ENCODE results near the gene MOB3A.

Gene MOB3A

GRCh38 chr19:2055931-2056836 lies 39.9 kb downstream of the MOB3A start:
- no peak for DNase-seq

GRCh38 chr19:2054763-2055162 lies 41.4 kb downstream of the MOB3A start:
- no peak for DNase-seq

- no peak for DNase-seq
These were observed 42.3 kb downstream of the MOB3A start for GRCh38 chr19:2053601-2054389.

DNA sequence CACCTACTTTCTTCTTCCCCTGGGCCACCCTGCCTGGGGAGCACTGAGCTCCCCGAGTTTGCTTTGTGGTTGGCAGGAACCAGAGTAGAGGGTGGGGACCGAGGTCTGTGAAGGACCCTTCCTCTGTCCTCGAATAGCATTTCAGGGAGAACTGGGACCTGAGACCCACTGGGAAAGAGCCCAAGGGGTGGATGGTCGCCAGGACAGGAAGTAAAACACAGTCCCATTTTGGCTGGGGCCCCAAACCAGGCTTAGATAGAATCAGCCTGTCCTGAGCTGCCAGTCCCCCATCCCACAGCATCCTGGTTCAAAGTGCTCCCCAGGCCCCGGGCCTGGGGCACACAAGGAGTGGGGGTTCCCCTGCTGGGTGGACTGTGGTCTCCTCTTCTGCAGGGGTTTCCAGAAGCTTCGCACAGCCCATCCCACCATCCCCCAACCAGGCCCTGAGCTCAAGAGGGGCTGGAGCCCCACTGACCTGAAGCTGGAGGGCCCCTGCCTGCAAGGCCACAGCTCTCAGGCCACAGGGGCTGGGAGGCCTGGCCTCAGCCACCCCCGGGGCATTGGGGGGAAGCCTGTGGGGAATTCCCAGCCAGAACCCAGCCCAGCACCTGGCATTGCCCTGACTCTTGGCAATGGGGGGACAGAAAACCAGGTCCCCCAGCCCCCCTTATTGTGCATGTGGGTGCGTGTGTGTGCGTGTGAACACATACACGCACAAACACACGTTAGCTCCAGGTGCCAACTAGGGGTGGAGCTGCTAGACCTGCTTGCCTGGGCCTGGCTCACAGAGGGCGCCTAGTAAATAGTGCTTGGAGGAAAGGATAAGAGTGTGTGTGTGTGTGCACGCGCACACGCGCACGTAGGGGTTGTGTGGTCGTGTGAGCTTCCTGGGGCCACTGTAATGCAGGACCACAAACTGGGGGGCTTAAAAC lies 44.1 kb downstream of the MOB3A start:
- DNase-seq: peak; percentile 58

- DNase-seq: peak; percentile 98
These were observed 44.9 kb downstream of the MOB3A start, which contains the start of gene MKNK2 for GRCh38 chr19:2050991-2051772. Gene MKNK2, minus strand, starts transcription at chr19:2051244. Its CDS starts 393 bp downstream, at chr19:2050851.

- DNase-seq: no peak
These were observed 45.7 kb downstream of the MOB3A start for GRCh38 chr19:2050349-2050990.

DNA sequence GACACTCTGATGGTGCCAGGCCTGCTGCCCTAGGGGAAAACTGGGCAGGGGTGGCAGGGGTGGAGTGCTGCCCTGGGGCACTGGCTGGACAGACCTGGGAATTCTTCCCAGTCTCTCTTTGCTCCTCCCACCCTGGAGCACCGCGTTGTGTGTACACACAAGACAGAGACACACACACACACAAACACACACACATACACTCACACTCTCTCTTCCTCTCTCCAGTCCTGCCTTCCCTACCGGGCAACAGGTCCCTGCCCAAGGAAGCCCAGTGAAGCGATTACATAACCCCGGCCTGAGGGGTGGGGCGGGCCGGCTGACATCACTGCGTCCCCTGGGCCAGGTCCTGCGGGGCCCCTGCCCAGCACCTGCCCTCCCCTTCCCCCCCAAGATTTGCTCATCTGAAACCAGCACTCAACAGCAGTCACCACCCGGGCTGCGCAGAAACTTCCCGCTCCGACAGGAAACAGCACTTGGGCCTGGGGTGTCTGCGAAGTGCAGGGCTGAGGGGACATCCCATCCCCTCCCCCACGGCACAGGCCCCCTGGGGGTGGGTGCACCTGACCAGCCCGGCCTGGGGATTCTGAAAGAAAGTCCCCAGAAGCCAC lies 46.3 kb downstream of the MOB3A start:
- peak; percentile 68 for DNase-seq

GRCh38 chr19:2048959-2049740 lies 47.0 kb downstream of the MOB3A start:
- no peak for DNase-seq

DNA sequence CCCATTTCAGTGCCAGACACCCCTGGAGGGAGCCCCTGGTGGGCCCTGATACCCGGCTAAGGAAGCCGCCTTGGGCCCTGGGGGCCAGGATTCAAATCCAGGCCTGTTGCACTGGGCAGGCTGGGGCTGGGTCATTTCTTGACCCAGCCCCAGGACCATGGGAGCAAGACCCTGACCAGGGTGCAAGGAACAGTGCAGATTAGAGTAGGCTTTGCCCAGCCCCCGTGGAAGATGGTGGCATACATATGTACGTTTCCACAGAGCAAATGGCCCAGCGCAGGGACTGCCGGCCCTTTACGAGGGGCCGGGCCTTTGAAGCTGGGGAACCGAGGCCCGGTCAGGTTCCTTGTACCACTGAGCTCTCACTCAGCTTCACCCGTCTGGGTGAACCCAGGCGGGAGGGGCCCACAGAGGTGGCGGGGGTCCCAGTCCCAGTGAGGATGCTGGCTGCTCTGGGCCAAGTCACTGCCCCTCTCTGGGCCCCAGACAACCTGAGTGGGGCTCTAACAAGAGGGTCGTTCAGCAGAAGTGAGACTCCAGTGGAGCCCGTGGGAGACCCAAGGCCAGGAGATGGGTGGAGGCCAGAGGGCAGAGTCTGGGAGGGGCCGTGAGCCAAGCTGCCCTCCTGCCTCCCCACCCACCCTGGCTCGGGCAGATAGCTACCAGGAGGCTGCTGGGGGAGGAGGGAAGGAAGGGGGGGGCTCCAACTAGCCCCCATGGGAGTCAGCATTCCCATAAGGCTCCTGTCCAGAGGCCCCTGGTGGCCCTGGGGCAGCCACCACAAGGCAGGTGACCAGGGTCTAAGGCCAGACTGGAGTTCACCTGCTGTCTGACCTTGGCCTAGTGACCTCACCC lies 47.8 kb downstream of the MOB3A start:
- DNase-seq: no peak

- no peak for DNase-seq
These were observed 48.5 kb downstream of the MOB3A start for GRCh38 chr19:2047449-2048103.

DNA sequence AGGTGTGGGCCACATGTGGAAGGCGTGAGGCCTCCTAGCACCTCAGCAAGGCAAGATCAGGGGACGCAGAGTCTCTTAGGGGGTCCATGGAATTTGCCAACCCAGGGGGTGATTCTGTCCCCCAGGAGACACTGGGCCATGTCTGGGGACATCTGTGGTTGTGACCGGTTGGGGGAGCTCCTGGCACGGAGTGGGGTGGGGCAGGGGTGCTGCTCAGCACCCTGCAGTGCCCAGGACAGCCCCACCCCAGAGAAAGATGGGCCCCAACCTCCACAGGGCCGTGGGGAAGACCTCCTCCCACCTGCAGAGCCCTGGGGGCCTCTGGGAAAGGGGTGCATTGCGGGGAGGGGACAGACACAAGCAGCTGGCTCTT lies 49.1 kb downstream of the MOB3A start:
- no peak for DNase-seq

DNA sequence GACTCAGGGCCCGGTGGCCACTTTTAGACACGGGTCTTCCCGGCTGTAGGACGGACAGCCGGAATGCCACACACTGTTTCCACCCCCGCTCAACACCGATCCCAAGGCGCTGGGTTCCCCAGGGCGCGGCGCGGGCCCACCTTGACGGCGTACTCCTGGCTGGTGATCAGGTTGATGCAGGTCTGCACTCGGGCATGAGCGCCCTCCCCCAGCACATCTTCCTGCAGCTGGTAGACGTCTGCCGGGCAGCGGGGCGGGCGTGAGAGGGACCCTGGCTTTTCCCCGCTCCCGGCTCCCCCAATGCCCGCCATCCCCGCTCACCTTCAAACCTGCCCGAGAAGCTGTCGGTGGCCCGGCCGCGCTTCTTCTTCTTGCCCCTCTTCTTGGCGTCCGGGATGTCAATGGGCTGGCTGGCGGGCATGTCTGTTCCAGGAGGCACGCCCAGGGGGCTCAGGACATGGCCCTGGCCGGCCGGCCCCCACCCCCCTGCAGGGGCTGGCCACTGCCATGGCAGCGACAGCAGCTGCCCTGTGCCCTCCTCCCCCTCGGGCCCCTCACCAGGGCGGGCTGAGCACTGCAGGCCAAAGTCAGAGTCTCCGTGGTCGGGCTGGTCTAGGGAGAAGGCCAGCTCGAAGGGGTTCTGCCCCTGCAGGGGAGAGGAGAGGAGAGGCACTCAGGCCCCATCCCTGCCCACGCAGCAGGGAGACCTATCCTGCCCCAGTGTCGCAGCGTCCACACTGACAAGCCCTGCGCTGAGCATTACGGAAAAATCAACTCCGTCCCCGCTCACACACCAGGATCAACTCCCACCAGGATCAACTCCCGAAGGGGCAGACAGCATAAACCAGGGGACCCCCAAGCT lies 49.8 kb downstream of the MOB3A start:
- DNase-seq: no peak

- DNase-seq: no peak
These were observed 50.6 kb downstream of the MOB3A start for GRCh38 chr19:2045501-2046045.

- DNase-seq: no peak
These were observed 51.2 kb downstream of the MOB3A start for GRCh38 chr19:2044709-2045500.

GRCh38 chr19:2043961-2044708 lies 52.0 kb downstream of the MOB3A start:
- DNase-seq: no peak

DNA sequence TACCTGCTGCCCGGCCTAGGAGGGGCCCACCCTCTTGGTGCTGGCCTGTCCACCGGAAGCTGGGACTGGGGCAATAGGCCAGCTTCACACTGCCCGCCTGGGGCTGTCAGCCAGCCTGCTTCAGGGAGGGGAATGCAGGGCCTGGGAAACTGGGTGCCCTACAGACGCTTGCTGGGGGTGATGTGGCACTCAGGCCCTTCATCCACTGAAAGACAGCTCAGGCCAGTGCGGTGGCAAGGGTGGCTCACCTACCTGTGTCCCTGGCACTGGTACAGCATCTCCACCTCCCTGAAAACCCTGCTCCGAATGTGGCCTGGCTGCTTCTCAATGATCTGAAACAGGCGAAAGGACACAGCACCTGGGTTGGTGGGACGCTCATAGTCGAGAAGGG lies 52.9 kb downstream of the MOB3A start:
- DNase-seq: no peak

All from stimulated activated CD8-positive, alpha-beta memory T cell treated with anti-CD3 and anti-CD28 coated beads, Interleukin-4, amount 100 ng/mL, for 48 hours (primary cell).